Measurements from ENCODE around the gene RASGRP2.
"Not testable (repeated sequence)": the region's sequence is repeated elsewhere in the genome, so short reads cannot be mapped to it uniquely, and the experiment has no call there.

Gene RASGRP2

GRCh38 chr11:64720640-64721358, 23.1 kb downstream of the RASGRP2 start:
- DNase-seq (ENCODE audit: extremely low read depth in 1 of 2, low read depth in 1 of 2) = no peak

DNA sequence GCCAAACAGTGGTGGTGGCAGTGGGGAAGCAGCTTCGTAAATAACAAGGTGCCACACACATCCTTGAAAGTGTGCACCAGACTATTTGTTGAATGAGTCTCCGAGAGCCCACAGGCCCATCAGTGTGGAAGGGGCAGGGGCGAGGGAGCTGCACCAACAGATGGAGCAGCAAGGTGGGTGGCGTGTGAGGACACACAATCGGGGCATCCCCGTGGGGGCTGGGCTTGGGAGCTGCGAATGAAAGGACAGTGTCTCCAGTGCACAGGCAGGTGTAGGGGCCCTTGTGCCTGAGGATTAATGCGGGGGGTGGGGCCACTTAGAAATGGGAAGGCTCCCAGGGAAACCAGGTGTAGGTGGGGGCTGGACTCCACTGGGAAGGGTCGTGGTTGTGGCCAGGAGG, 23.8 kb downstream of the RASGRP2 start:
- no peak for DNase-seq (ENCODE audit: extremely low read depth in 1 of 2, low read depth in 1 of 2)

DNA sequence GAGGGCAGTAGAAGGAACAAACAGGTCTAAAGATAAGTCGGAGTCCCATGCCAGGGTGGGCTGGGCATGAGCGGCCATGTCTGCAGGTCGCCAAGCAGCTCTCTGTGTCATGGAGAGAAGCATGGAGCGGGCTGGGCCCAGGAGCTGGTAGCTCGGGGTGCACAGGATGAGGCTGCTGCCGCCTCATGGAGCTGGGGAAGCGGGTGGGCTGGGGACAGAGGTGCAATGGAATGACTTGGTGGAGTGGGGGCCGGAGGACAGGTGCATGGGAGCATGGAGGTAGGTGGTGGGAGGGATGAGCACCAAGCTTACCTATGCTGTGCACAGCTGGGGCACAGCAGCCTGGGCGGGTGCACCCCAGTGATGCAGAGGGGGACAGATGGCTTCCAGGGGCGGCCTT, 24.5 kb downstream of the RASGRP2 start:
- DNase-seq (ENCODE audit: extremely low read depth in 1 of 2, low read depth in 1 of 2) = no peak

DNA sequence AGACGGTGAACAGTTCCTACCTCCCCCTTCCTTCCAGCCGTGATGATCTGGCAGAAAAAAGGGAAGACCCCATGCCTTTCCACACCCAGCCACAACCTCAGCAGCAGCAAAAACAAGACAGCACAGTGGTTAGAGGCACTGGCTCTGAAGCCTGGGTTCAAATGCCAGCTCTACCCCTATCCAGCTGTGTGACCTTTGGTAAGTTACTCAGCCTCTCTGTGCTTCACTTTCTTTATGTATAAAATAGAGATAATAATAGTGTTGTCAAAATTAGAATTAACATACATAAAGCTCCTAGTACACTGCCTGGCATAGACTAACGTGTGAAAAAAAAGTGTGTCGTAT, 25.2 kb downstream of the RASGRP2 start:
- no peak for DNase-seq (ENCODE audit: extremely low read depth in 1 of 2, low read depth in 1 of 2)

DNA sequence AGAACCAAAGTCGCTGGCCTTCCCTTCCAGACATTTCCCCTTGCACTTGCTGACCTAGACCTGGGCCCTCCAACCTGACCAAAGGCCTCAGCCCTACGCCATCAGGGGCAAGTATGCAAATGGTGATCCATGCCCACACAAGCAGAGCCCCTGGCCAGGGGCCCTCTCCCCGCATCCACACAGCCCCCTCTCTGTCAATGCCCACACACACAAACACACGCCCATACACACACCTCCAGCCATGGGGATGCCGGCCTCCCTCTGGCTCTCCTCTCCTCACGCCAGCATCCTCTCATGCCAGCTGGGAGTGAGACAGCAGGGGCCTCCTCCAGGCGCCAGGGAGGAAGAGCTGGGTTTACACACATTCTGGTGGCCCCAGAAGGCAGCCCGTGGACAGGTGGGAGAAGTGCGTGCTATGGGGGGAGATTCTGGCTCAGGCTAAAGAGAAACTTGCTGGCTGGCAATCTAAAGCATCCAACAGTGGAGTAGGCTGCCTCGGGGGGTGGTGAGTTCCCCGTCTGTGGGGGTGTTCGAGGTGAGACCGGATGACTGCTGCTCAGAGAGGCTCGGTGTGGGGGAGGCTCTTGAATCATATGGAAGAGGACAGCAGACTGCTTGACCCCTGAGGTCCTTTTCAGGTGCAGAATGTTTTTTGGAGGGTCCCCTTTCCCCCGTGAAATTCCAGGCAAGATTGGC, 25.7 kb downstream of the RASGRP2 start:
- no peak for DNase-seq (ENCODE audit: extremely low read depth in 1 of 2, low read depth in 1 of 2)

DNA sequence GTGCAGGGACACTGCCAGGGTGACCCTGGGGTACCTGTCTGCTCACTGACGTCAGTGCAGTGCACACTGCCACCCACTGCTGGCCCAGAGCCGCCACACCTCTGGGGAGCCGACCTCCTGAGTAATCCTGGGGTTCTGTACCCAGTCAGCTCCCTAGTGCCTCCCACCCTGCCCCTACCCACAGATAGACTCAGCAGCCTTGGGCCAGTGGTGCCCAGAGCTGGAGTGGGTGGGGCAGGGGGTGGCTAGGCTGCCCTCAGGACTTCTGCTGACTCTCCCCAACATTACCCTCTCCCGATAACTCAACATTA, 26.7 kb downstream of the RASGRP2 start:
- no peak for DNase-seq (ENCODE audit: extremely low read depth in 1 of 2, low read depth in 1 of 2)

DNA sequence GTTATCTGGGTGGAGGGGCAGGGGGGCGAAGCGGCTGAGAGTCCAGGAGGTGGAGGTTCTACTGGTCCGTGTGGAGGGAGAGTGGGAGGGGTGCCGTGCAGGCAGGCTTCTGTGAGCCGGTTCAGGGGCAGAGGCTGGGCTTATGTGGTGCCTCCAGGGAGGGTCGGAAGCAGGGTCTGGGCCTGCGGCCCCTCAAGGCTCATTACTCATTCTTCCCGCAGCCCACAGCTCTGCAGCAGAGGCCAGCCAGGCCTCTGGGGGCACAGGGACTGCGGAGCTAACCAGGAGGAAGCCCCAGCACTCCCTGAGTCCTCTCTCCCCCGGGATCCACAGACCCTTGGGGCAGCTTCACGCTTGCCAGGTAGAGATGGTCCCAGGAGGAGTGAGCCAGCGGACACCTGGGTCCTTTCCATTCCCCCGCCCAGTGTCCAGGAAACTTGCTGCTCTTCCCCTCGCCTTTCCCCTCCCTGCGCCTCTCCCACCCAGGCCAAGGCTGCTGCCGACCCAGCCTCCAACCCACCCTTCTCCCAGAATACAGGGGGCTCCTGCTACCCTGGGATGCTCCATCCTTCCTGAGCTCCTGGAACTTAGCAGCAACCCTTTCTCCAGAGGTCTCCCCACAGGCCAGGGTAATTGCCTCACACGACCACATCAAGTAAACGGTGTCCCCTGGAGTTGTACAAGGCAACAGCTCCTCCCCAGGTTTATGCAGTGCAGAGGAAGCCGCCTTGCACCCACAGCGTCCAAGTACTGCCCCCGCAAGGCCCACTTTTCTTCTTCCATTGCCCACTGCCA, 27.3 kb downstream of the RASGRP2 start:
- DNase-seq (ENCODE audit: extremely low read depth in 1 of 2, low read depth in 1 of 2) = no peak

DNA sequence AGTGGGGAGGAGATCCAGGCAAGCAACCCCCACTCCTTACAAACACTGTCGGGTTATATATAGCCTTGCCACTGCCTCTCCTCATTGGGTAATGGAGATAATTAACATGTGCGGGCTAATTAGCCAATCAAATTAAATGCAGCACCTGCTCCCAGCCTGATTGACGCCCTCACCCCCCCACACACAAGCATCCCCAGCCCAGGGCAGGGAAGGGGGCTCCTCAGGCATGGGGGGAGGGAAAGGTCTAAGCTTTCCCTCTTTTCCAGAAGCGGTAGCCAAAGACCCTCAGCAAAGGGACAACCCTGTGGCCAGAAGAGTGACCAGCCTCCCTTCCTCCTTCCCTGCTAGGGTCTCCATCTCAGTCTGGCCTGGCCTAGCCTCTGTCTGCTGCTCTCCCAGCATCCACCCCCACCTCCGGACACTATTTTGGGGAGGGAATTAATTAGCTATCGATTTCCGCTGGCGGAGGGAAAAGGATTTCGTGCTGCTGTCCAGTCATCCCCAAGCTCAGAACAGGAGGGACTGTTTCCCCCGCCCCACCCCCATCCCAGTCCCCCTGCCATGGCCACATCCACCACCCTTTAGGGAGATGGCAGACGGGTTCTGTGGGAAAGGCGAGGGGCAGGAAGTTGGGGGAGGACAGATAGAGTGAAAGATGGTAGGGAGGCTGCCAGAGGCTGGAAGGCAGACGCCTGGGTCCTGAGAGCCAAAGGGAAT, 28.0 kb downstream of the RASGRP2 start:
- no peak for DNase-seq (ENCODE audit: extremely low read depth in 1 of 2, low read depth in 1 of 2)

DNA sequence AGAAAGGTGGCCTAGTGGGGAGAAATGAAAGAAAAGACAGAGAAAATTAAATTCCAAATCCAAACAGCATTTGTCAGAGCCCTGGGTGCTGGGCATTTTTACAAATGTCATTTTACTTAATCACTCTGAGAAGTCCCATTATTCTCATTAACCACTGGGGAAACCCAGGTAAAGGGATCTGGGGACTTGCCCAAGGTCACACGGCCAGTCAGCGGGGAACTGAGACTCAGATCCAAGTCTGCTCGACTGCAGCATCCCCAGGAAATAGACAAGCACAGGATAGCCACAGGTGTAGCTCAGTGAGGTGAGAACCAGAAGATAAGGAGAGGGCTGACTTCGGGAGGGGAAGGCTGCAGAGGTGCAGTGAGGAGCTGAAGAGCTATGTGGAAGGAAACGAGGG, 28.8 kb downstream of the RASGRP2 start:
- DNase-seq (ENCODE audit: extremely low read depth in 1 of 2, low read depth in 1 of 2) = no peak

DNA sequence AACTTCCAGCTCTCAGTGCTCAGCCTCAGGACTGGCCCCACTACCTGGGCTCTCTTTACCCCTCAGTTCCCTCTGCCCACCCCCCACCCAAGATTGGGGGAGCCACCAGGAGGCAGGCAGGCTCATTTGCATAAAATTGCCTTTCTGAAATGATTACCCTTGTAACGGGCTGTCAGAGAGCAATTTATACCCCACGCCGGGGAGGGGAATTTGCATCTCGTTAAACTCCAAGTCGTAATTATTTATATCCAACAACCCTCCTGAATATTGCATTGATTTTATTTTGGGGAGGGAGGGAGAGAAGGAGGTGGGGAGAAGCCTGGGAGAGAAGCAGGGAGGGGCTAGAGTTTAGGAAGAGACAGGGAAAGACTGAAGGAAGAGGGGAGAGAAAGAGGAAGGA, 29.3 kb downstream of the RASGRP2 start:
- DNase-seq (ENCODE audit: extremely low read depth in 1 of 2, low read depth in 1 of 2) = no peak

DNA sequence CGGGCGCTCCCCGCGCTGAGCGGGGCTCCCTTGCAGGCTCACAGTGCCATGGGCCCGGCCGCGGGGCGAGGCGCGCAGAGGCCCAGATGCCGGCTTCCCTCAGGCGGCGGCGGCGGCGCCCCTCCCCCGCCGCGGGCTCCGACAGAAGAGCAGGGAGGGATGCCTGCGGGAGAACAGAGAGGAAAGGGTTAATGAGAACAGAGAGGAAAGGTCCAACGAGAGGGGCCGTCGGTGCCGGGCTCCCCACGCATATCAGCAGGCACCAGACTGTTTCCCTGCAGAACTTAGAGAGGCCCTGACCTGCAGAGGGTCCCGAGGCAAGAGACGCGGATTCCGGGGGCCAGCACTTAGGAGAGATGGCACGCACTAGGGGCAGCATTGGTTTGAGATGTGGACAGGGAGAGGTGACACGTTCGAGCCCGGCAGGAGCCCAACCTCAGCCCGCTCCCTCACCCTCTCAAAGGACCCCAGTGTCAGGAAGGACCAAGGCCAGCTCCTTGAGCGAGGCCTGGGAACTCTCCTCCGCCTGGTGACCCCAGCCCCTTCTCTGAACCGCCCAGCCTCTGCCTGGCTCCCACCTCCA, 30.1 kb downstream of the RASGRP2 start:
- DNase-seq (ENCODE audit: extremely low read depth in 1 of 2, low read depth in 1 of 2) = no peak

DNA sequence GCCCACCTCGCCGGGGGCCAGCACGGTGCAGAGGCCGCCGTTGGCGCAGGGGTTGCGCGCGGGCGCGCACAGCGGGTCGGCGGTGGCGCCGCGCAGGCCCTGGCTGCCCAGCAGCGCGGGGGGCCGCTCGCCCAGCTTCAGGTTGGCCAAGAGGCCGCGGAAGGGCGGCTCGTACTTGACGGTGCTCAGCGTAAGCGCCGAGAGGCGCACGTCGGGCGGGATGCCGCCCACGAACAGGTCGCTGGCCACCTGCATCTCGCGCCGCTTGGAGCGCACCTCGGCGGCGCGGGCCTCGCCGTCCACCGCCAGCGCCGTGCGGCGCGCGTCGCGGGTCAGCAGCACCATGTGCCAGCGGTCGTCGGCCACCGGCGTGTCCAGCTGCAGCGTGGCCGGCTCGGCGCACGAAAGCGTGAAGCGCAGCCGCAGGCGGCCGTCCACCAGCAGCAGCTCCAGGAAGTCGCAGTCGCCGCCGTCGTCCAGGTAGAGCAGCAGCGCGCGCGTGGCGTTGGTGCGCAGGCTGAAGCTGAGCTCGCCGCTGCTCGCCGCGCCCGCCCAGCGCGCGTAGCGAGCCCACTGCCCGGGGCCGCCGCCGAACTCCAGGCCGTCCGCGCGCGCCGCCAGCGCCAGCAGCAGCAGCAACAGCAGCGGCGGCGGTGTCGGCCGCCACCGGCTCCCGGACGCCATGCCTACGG, 30.8 kb downstream of the RASGRP2 start:
- DNase-seq (ENCODE audit: extremely low read depth in 1 of 2, low read depth in 1 of 2) = no peak

GRCh38 chr11:64712430-64713015, 31.4 kb downstream of the RASGRP2 start:
- no peak for DNase-seq (ENCODE audit: extremely low read depth in 1 of 2, low read depth in 1 of 2)

- no peak for DNase-seq (ENCODE audit: extremely low read depth in 1 of 2, low read depth in 1 of 2)
Observed at GRCh38 chr11:64711956-64712362, 32.0 kb downstream of the RASGRP2 start.

DNA sequence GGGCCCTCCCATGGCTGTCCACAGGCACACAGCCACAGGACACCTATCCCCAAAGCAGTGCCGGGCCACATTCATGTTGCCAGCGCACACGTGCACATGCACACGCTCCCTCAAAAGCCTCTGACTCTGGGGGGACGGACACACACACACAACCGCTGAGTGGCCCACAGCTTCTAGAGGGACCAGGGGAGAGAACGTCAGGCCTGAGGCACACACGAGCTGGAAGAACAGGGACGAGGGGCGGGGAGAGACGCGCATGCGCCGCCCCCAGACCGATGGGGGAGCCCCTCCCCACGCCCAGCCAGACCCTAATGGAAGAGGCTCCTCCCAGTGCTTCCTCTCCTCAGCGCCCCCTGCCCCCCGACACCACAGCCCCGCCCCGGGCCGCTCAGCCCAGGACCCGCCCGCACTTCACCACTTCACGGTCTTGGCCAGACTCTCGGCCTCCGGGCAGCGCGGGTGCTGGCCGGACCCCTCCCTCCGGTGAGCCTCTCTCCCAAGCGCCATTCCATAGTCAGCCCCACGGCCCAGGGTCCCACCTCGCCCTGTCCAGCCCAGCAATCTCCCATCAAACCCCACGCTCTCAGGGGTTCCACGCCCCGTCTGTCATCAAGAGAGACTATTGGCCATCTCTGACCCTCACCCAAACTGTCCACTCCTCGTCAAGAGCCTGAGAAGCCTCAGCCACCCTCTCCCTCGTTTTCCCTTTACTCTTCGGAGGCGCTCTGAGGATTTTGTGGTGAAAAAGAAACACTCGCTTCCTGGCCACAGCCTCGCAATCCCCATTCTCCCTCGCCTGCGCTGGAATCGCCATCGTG, 32.6 kb downstream of the RASGRP2 start:
- DNase-seq (ENCODE audit: extremely low read depth in 1 of 2, low read depth in 1 of 2) = no peak

GRCh38 chr11:64710418-64711137, 33.4 kb downstream of the RASGRP2 start:
- DNase-seq (ENCODE audit: extremely low read depth in 1 of 2, low read depth in 1 of 2) = no peak

DNA sequence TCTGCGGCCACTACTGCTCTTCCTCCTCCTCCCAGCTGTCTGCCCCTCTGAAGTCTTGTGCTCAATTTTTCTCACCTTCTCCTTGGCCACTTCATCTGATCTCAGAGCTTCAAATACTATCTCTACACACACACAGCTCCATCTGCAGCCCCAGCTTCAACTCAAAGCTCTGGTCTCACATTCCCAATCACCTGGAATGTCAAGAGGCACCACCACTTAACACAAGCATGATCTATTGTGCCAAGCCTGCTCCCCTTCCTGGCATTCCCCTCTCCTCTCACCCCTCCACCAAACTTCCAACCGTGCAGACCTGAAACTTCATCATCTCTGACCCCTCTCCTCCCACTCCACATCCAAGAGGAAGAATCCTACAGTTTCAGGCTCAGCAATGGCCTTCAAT, 38.4 kb downstream of the RASGRP2 start:
- no peak for DNase-seq (ENCODE audit: extremely low read depth in 1 of 2, low read depth in 1 of 2)

DNA sequence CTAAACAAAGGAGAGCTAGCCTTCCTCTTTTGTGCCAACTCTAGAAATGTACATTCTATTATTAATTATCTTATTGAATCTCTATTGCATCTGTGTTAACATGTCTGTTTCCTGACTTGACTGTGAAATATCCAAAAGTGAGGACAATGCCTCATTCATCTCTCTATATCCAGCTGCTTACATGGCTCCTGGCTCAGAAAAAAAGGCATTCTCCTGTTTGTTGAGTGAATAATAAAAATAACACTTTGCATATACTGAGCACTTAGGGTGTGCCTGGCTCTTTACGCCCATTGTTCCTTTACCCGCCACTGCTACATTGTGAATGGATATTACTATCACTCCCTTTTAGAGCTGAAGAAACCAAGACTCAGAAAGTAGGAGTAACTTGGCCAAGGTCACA, 40.9 kb downstream of the RASGRP2 start:
- DNase-seq (ENCODE audit: extremely low read depth in 1 of 2, low read depth in 1 of 2) = no peak

DNA sequence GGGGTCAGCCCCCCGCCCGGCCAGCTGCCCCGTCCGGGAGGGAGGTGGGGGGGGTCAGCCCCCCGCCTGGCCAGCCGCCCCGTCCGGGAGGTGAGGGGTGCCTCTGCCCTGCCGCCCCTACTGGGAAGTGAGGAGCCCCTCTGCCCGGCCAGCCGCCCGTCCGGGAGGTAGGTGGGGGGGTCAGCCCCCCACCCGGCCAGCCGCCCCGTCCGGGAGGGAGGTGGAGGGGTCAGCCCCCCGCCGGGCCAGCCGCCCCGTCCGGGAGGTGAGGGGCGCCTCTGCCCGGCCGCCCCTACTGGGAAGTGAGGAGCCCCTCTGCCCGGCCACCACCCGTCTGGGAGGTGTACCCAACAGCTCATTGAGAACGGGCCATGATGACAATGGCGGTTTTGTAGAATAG, 42.0 kb downstream of the RASGRP2 start:
- DNase-seq (ENCODE audit: extremely low read depth in 1 of 2, low read depth in 1 of 2) = not testable (repeated sequence)

All from activated CD8-positive, alpha-beta memory T cell treated with anti-CD3 and anti-CD28 coated beads for 1 hour (primary cell).